ENCODE results near the gene SPPL2A. TPM values are rescaled to one million over a fixed set of nuclear protein-coding genes. Genes with fewer than 3 reads are reported as not detected.

The SPPL2A gene
- total and polyA plus RNA-seq, 10 of the 15 experiments (the other 5 are each of a cell fraction or from before 2014, with no cell fraction given): 11.3 to 83.8 (median 44.0) TPM

- TF ChIP-seq MTA2 (IDR thresholded peaks at IDR 0.05; ENCODE audit: low read depth) (no peak), ASH2L (IDR thresholded peaks at IDR 0.05; ENCODE audit: borderline replicate concordance, low read depth) (0 out of 2 replicates have a peak, but pooled peaks have one; percentile 48), GATAD2B (conservative IDR thresholded peaks at IDR 0.05; ENCODE audit: low read depth) (peak; percentile 78), SMC3 (IDR thresholded peaks at IDR 0.05; ENCODE audit: borderline replicate concordance, low read length) (no peak), BRCA1 (IDR thresholded peaks at IDR 0.05; ENCODE audit: low read depth, low read length) (no peak), SIX5 (IDR thresholded peaks at IDR 0.05; ENCODE audit: low read depth, low read length, severe bottlenecking) (no peak), IRF3 (IDR thresholded peaks at IDR 0.05) (peak; percentile 26; the same call in 1 of the 2 replicates), IRF4 (IDR thresholded peaks at IDR 0.05; ENCODE audit: low read depth, low read length) (no peak), HCFC1 (IDR thresholded peaks at IDR 0.05; ENCODE audit: low read length) (no peak), NR2C2 (IDR thresholded peaks at IDR 0.05; ENCODE audit: borderline replicate concordance, control insufficient read depth, insufficient read length, low read depth) (no peak), HDAC6 (IDR thresholded peaks at IDR 0.05; ENCODE audit: unreplicated experiment) (no peak), NRF1 (conservative IDR thresholded peaks at IDR 0.05; ENCODE audit: low read depth, low read length) (peak; percentile 67), JUND (IDR thresholded peaks at IDR 0.05; ENCODE audit: low read depth, low read length) (no peak), ZNF384 (IDR thresholded peaks at IDR 0.05; ENCODE audit: borderline replicate concordance, low read depth, low read length) (no peak), PAX8 (IDR thresholded peaks at IDR 0.05) (no peak), TAF1 (IDR thresholded peaks at IDR 0.05; ENCODE audit: borderline replicate concordance, low read depth, low read length) (peak; percentile 84), ZSCAN29 (IDR thresholded peaks at IDR 0.05) (peak; percentile 55; the same call in 1 of the 2 replicates), HDAC2 (IDR thresholded peaks at IDR 0.05) (no peak), USF1 (IDR thresholded peaks at IDR 0.05; ENCODE audit: borderline replicate concordance, extremely low read length, insufficient read depth, low read depth, low read length) (peak; percentile 99), E2F4 (IDR thresholded peaks at IDR 0.05; ENCODE audit: low read depth, low read length) (0 out of 2 replicates have a peak, but pooled peaks have one; percentile 43), NR2F1 (conservative IDR thresholded peaks at IDR 0.05) (peak; percentile 56), KAT2A (conservative IDR thresholded peaks at IDR 0.05; ENCODE audit: control insufficient read depth, low read depth, low read length) (no peak), EGR1 (IDR thresholded peaks at IDR 0.05; ENCODE audit: borderline replicate concordance in 1 of 2, low read depth in 2 of 2, low read length in 2 of 2) (peak; percentile 66 to 81), YBX1 (IDR thresholded peaks at IDR 0.05) (no peak), BCLAF1 (IDR thresholded peaks at IDR 0.05) (peak; percentile 57; the same call in 1 of the 2 replicates)
Measured at GRCh38 chr15:50686469-50687301, 78.8 kb downstream of the SPPL2A start, which contains the start of gene TRPM7 (continued).

Data from GM12878 (cell line).